HG02588 (cell line): Measurements from ENCODE around the gene MARK3.

Experiments
- ATAC-seq: cut with Tn5 transposase; IDR thresholded peaks from one replicate; pipeline ENCODE4 v1.9.1; 2021; ENCODE audit warnings: mild to moderate bottlenecking, moderate library complexity; ENCODE audit not compliant: unreplicated experiment

MARK3 gene

DNA sequence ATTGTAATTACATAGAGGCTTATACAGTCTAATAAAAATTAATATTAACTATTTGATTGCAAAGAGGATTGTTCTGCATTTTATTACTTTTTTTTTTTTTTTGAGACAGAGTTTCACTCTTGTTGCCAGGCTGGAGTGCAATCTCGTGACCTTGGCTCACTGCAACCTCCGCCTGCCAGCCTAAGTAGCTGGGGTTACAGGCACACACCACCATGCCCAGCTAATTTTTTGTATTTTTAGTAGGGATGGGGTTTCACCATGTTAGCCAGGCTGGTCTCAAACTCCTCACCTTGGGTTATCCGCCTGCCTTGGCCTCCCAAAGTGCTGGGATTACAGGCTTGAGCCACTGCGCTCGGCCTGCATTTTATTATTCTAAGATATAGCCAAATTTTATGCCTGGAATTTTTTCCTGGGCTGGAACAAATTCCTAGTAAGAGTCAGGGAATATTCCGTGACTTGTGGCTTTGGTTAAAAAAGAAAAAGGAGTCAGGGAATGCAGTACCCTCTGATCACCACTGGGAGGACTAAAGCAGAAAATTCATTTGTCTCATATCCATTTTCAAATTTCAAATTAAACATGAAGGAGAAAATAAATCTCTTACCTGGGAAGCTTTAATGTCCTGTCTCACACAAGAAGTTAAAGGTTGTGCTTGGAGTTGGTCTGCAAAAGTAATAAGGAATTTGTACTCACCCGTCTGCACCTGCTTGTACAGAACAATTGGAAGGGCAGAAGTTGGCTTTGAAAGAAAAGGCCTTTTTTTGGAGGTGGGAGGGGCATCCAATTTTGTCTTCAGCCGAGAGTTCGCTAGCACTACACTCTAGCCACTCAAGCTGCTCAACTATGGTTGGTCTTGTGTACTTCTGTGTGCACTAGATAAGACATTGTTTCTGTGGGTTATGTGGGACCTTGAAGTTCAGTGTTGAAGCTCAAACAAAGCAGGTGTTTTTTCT, 8.7 kb downstream of the MARK3 start:
- ATAC-seq = no peak

DNA sequence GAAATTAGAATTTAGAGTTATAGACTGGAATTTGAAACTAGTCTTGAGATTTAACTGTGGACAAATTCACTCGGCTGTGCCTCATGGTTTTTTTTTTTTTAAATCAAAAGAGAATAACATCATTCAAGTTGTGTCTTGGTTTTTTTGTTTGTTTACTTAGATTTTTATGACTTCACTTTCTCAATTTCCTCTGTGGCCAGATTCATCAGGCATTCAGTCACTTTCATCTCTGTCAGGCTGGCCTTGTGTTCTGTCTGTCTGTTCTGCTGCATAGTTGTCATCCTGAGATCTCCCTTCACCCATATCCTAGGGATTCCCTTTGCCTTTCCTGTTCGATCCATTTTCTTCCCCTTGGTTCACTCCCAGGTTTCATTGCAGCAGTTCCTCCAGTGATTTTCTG, 10.0 kb downstream of the MARK3 start:
- ATAC-seq = no peak

DNA sequence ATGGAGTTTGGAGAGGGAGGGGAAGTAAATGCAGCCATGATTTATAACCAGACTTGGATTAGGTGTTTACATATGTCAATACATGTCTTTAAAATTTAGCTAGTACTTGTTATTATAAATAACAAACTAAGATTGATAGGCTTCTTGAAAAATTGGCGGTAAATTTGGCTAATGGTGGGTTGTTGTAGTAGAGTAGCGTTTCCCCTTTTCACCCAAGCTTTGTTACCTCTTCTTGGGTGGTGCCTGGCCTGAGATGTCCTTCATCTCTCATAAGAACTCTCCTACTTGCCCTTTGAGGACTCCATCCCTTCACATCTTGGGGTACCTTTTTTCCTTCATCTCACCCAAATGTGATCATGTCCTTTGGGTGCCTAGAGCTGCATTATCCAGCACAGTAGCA, 11.2 kb downstream of the MARK3 start:
- ATAC-seq = no peak

DNA sequence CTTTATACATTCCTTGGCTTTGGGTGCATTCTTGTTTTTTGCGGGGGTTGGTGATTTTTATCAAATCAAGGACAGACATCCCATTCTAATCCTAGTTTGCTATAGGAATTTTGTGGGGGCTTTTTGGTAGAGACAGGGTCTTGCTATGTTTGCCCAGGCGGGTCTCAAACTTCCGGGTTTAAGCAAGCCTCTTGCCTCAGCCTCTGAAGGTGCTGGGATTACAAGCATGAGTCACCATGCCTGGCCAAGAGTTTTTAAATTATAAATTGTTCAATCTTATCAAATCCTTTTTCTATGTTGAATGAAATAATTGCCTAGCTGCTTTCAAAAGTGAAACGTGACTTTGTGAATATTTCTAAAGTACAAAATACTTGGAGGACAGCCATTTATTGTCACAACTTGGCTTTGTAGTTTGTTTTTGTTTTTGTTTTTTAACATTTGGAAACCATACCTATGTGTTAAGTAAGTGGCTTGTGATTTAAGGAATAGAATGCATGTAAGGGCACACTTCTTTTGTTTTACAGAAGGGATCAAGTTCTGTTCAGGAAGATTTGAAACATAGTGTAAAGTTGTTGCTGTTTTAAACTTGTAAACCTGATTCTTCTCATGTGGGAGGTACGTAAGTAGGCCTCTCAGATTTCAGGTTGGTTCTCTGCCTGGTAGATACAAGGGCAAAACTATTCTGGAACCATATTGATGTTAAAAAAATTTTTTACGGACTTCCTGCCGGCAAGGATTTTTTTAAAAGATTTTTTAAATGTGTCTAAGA, 13.4 kb downstream of the MARK3 start:
- no peak for ATAC-seq

DNA sequence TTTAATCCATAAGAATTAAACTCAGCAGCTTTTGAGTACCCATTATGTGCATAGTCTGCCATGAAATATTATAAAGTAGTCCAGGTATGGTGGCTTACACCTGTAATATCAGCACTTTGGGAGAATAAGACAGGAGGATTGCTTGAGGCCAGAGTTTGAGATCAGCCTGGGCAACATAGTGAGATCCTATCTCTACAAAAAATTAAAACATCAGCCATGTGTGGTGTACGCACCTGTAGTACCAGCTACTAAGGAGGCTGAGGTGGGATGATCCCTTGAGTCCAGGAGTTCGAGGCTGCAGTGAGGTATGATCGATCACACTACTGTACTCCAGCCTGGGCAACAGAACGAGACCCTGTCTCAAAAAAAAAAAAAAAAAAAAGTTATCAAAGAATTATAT, 15.3 kb downstream of the MARK3 start:
- no peak for ATAC-seq

DNA sequence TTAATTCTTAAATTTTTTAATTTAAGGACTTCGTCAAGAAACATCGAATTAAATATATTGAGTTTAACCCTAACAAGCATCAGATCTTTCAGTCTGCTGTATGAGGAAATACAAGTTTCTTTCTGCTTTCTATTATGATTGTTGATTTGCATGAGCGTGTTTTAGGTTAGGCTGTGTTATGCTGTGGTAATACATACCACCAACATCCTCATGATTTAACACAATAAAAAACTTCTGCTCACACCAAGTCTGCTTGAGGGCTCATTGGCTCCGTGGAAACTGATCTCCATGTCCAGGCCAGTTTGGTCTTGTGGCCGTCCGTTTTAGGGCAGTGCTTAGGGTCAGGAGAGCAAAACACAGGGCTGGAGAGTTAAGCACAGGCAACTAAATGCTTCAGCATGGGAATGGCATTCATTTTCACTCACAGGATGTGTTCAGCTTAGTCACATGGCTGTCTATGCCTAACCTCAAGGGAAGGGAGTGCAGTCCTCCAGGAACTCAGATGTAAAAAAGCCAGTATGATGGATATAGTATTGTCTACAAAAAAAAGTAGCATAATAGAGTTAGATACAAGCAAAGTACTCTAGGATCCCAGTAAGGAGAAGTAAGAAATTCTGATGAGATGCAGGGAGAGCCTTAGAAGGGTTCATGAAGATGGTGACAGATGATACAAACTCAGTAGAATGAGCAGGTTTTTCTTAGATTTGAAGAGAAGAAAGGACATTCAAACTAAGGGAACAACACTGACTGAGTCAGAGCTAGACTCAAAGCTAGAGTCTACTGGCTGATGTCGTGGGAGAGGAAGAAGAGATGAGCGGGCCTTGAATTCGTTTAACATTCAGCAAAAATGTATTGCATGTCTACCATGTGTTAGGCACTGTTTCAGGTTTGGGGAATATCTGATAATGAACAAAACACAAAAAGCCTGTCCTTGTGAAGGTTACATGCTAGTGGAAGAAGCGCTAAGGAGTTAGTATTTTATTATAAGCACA, 16.3 kb downstream of the MARK3 start:
- ATAC-seq = no peak

DNA sequence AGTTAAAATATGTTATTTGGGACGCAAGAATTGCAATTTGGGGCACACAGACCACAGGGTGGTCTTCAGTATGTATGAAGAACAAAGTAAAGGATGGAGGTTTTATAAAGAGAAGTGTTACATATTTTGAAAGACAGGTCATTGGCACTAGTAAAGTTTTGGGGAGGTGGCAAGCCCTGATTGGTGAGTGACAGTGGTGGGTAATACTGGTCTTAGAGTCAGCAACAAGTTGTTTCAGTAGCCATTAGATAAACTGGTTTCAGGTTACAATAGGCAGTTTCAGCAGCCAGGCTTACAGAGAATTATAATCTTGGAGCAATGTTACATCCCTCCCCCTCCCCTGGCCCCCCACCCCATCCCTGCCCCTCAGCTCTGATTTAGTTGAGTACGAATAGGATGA, 17.5 kb downstream of the MARK3 start:
- no peak for ATAC-seq

DNA sequence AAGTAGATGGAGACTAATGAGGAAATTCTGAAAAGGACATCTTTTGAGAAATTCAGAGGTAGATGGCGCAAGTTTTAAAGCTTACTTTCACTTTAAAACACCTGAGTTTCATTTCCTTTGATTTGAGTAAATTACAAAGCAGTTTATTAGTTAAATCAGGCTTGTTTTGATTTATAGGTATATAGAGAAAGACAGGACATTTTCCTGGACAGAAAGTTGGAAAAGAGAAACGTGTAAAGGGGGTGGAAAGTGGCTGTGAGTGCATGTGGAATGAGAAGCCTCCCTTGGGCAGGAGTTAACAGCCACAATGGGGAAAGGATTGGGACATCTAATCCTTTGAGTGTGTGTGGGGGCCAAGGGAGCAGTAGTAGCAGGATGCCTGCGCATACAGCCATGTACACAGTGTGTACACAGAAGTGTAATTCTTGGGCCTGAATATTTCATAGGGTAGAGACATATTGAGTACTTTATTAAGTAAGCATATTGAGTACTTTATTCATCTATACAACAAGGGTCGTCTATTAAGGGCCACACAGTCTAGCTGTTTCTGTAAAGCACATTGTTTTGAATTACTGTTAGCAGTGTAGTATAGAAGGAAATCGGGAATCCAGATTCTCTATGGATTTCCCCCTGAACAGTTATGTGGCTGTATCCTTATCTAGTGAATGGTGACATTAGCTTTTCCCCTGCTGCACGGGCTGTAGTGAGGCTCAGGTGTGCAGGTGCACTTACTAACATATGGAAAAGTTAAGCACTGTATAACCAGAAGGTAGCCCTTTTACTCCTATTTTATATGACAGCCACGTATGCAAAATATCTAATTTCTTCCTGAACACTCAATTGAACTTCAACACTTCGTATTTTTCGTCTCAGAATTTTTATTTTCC, 19.1 kb downstream of the MARK3 start:
- ATAC-seq = no peak

DNA sequence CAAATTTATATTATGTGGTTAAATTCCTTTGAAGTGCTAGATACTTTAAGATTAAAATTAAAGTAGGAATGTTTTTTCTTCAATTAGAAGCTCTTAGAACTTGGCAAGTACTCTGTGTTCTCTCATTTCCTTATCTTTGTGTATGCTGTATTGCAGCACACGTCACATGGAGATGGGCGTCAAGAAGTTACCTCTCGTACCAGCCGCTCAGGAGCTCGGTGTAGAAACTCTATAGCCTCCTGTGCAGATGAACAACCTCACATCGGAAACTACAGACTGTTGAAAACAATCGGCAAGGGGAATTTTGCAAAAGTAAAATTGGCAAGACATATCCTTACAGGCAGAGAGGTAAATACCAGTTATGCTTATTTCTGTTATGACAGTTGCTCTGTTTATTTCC, 19.7 kb downstream of the MARK3 start:
- ATAC-seq = no peak

DNA sequence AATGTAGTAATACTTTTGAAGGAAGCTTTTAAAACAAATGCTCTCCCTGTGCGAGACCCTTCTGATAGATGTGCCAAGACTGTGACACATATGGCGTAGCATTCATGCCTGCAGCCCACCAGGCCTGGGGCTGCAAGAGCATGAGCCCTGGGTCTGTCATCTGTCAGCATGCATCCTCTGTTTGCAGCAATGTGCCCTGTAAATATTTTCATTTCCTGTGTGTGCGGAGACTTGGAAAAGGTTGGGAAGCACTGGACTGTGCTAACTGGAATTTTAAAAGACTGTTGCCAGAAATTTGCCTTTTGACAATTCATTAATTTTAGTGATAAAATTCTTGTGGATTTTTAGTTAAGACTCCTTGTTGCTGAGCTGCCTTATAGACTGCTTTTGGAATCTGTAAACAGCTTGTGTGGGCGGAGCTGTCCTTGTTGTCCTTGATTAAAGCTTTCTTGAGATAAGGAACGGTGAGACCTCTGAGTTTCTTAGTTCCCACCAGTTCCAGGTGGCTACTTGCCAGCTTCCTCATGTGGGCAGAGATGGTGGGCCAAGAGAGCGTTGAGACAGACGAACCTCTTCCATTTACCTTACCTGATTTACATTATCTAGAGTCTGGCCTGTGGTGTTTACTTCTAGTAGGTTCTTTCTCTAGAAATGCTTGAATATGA, 23.4 kb downstream of the MARK3 start:
- ATAC-seq = no peak

DNA sequence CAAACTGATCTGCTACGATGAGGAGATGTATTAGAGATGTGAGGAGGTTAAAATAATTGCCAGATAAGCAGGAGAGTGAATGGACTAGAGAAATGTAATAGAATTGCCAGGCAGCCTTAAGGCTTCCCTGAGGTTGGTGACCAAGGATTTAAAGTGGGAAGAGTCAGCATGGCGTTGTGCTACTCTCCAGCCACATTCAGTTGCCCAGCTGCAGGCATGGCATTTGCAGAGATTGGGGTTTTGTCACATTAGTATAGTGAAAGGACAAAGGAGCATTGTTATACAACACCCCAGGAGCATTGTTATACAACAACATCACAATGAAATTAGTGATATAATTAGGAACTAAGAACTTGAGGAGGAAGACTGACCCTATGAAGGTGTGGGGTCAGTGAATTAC, 31.7 kb downstream of the MARK3 start:
- ATAC-seq = no peak

DNA sequence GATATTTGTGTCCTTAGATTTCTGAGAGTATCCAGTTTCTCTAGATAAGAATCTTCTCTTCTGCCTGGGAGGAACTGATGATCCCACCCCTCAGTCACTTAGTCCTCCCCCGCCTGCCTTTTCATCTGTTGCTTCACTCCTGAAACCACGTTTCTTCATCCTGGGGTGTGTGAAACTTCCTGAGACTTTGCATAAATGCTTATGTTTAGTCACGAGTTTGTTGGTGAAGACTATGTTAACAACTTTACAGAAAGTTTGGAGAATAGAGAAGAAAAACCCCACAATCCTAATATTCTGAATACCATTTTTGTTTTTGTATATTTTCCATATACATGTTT, 33.2 kb downstream of the MARK3 start:
- ATAC-seq = no peak

DNA sequence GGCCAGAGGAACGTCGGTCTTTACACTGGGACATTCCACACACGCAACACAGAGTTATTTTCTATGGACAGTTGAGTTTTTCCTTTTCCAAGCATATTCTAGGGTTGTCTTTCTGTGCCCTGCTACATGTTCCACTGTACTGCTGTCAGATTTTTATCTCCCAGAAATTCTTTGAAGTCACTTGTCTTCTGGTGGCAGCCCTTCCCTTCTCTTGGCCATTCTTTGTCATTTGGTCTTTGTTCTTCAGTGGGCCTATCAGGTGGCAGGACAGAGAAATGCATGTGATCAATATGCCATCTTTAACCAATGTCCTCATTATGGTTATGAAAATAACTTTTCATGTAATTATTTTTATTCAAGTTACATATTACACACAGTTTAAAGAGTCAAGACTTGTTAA, 36.3 kb downstream of the MARK3 start:
- ATAC-seq = no peak

DNA sequence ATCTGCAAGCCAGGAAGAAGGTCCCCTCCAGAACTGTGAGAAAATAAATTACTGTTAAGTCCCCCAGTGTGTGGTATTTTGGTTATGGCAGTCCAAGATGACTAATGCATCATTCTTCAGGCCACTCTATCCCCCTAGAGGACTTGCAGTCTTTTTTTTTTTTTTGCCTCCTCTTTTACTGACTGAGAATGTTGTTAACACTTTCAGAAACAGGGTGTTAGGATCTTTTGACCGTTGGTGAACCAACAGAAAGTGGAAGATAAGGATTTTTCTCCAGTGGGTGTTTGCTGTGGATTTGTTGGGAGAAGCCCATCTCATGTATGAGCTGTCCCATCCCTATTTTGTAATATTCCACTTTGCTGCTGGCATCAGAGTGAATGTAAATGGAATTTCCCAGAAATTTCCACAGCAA, 37.8 kb downstream of the MARK3 start:
- no peak for ATAC-seq

DNA sequence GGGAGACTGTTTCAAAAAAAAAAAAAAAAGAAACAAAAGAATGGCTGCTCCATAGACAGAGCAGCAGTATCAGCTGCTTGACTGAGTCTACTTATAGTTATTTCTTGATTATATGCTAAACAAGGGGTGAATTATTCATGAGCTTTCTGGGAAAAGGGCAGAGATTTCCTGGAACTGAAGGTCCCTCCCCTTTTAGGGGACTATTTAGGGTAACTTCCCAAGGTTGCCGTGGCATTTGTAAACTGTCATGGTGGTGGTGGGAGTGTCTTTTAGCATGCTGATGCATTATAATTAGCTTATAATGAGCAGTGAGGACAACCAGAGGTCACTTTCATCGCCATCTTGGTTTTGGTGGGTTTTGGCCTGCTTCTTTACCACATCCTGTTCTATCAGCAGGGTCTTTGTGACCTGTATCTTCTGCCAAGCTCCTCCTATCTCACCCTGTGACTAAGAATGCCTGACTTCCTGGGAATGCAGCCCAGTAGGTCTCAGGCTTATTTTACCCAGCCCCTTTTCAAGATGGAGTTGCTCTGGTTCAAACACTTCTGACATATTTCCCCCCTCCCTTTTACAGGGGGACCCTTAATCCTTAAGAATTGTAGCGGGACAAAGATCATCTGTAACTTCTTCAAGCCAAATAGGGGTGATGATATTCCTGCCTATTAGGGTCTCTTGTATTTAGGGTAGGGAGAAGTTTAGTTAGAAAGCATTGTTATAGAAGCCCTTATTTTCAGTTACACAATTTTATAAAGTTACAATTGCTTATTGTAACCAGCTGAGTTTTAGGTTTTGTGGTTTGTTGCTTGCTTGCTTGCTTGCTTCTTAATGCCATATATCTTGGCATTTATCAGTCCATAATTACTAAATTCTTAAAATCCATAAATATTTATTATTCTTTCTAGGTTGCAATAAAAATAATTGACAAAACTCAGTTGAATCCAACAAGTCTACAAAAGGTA, 42.5 kb downstream of the MARK3 start:
- ATAC-seq = no peak

DNA sequence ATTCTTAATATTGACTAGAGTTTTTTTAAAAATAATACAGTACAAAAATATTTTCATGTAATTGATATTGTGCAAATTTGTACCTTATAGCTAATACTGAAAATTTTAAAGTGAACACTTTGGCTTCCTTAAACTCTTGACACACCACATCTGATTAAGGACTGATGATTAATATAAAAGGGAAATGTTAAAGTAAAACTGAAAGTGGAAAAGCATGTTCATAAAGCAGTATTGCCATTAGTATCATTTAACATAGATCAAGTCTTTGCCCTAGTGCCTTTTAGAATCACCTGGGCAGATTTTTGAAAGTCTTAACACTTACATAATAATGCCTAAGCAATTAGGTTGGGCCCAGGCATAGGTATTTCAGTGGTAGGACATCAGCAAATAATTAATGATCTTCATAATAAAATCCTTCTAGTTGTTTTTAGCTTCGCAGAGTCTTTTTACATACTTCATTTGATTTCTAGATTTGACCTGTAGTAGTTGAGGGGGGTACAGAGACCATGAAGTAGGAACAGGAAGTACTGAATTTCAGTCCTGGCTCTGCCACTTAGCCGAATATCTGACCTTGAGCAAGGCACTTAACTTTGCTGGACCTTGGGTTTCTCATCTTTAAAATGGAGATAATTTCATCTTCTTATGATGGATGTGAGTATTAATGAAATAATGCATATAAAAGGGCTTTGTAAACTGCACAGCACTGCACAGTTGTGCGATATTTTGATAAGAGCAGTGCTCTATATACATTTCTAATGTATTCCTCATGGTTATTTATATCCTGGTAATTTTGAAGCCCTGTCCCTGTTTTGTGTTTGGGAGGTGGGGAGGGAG, 43.7 kb downstream of the MARK3 start:
- no peak for ATAC-seq

DNA sequence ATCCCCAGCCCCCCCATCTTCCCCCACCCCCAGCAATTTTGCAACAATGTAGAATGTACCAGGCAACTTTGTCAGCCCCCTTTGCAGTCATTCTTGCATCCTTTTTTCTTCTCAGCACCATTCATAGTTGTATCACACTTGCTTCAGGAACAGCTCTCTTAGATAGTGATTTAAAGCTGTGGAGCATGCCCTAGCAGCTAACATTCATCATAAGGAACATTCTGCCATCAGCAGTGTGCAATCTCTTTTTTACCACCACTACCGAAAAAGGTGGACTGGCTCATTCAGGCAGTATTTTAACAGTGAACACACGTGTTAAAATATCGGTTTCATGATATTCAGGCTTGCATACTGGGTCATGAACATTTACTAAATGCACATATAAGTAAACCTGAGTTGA, 45.1 kb downstream of the MARK3 start:
- ATAC-seq = no peak

DNA sequence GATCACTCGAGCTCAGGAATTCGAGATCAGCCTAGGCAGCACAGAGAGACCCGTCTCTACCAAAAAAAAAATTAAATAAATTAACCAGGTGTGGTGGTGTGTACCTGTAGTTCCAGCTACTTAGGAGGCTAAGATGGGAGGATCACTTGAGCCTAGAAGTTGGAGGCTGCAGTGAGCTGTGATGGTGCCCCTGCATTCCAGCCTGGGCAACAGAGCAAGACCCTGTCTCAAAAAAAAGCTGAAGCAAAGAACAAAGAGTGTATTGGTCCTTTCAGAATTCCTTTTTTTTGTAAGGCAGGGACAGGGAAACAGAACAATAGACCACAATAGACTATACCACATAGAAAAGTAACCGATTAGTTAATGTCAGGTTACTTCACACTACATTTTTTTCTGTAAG, 47.4 kb downstream of the MARK3 start:
- no peak for ATAC-seq
